Vagina (tissue), 2 donors: ENCODE measurements around the gene APOE.

Experiments used
- CTCF ChIP-seq, 3 experiments: fragments of 450-650 bp in 2 of 3; fragments of 200-600 bp in 1 of 3; sonication (generic) in 1 of 3; IDR thresholded peaks; one replicate each; pipeline ENCODE4 v1.5.1; 2017 to 2019; ENCODE audit warnings: antibody characterized with exemption in 3 of 3, mild to moderate bottlenecking in 2 of 3, moderate library complexity in 2 of 3
- POLR2A ChIP-seq, 2 donors: fragments of 450-650 bp; IDR thresholded peaks; one replicate each; pipeline ENCODE4 v1.6.1; 2017; ENCODE audit warnings: antibody characterized with exemption in 2 of 2, mild to moderate bottlenecking in 2 of 2, moderate library complexity in 2 of 2
- POLR2AphosphoS5 ChIP-seq, 2 donors: sonication (generic); formaldehyde crosslinking; IDR thresholded peaks; one replicate each; pipeline ENCODE4 v1.9.0; 2017; ENCODE audit warnings: antibody characterized with exemption in 2 of 2, mild to moderate bottlenecking in 2 of 2, low read depth in 1 of 2; ENCODE audit not compliant: insufficient read depth in 1 of 2

- TF ChIP-seq CTCF (IDR thresholded peaks at IDR 0.05) = no peak
- TF ChIP-seq POLR2A (IDR thresholded peaks at IDR 0.05) = no peak
- TF ChIP-seq POLR2AphosphoS5 (IDR thresholded peaks at IDR 0.05; ENCODE audit: insufficient read depth in 1 of 2, low read depth in 1 of 2) = no peak
Observed at GRCh38 chr19:44947041-44947581, 41.5 kb downstream of the APOE start.
